ENCODE results near the gene FHOD3.
A peak's percentile ranks its signal among the peaks of the same experiment; 100 is the strongest.

Gene FHOD3

GRCh38 chr18:36281936-36282335 lies 15.6 kb upstream of the FHOD3 start:
- TF ChIP-seq, protein P1, sequence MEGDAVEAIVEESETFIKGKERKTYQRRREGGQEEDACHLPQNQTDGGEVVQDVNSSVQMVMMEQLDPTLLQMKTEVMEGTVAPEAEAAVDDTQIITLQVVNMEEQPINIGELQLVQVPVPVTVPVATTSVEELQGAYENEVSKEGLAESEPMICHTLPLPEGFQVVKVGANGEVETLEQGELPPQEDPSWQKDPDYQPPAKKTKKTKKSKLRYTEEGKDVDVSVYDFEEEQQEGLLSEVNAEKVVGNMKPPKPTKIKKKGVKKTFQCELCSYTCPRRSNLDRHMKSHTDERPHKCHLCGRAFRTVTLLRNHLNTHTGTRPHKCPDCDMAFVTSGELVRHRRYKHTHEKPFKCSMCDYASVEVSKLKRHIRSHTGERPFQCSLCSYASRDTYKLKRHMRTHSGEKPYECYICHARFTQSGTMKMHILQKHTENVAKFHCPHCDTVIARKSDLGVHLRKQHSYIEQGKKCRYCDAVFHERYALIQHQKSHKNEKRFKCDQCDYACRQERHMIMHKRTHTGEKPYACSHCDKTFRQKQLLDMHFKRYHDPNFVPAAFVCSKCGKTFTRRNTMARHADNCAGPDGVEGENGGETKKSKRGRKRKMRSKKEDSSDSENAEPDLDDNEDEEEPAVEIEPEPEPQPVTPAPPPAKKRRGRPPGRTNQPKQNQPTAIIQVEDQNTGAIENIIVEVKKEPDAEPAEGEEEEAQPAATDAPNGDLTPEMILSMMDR (IDR thresholded peaks at IDR 0.05; ENCODE audit: extremely low read depth, missing control alignments) = no peak
- DNase-seq (ENCODE audit: low spot score) = no peak

DNA sequence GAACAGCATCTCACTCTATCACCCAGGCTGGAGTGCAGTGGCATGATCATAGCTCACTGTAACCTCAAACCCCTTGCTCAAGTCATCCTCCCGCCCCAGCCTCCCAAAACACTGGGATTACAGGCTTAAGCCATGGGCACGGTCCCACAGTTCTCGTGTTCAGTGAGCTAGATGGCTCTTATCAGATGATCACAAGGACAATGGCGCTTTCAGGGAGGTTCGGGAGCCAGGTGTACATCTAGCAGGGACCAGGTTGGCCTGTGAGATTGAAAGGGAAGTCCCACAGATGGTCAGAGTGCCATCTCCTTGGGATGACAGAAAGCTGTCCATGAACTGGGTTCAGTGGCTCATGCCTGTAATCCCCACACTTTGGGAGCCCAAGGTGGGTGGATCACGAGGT lies 14.1 kb upstream of the FHOD3 start:
- no peak for DNase-seq (ENCODE audit: low spot score)
- TF ChIP-seq, protein P1 (IDR thresholded peaks at IDR 0.05; ENCODE audit: extremely low read depth, missing control alignments) = no peak

DNA sequence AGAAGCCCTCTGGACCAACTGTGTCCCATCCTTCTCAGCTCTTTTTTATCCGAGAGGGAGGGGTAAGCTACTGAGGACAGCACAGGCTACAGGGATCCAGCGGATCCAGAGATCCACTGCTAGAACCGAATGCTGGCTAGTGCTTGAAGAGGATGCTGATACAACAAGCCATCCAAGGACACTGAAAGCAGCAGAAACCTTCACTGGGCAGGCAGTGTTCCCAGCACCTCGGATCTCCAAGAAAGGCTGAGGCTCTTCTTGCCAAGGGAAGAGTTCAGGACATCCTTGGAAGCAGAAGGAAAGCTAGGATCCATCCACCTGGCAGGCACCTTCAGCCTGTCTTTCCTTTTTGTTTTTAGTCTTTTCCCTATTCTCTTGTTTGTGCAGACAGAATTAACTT lies 13.2 kb upstream of the FHOD3 start:
- no peak for DNase-seq (ENCODE audit: low spot score)
- TF ChIP-seq, protein P1 (IDR thresholded peaks at IDR 0.05; ENCODE audit: extremely low read depth, missing control alignments) = no peak

GRCh38 chr18:36284671-36285295 lies 12.7 kb upstream of the FHOD3 start:
- DNase-seq (ENCODE audit: low spot score) = peak; percentile 71
- TF ChIP-seq, protein P1 (IDR thresholded peaks at IDR 0.05; ENCODE audit: extremely low read depth, missing control alignments) = peak; percentile 52

GRCh38 chr18:36287653-36288052 lies 9.9 kb upstream of the FHOD3 start:
- DNase-seq (ENCODE audit: low spot score) = no peak
- TF ChIP-seq, protein P1 (IDR thresholded peaks at IDR 0.05; ENCODE audit: extremely low read depth, missing control alignments) = no peak

DNA sequence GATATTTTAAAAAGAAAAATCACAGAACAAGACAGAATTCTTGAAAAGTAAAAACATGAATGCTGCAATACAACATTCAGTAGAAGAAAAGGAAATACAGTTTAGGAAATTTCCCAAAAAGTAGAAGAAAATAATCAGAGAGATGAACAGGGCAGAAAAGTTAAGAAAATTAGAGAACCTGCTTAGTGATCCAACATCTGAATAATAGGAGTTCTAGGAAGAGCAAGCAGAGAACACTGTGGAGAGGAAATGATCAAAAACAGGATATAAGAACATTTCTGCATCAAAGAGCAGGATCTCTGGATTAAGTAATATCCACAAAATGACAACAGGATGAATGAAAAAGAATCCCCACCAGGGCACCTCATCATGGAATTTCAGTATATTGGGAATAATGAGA lies 8.8 kb upstream of the FHOD3 start:
- TF ChIP-seq, protein P1 (IDR thresholded peaks at IDR 0.05; ENCODE audit: extremely low read depth, missing control alignments) = no peak
- no peak for DNase-seq (ENCODE audit: low spot score)

GRCh38 chr18:36294031-36294430 lies 3.5 kb upstream of the FHOD3 start:
- no peak for DNase-seq (ENCODE audit: low spot score)
- TF ChIP-seq, protein P1 (IDR thresholded peaks at IDR 0.05; ENCODE audit: extremely low read depth, missing control alignments) = no peak

All from GM20000 (cell line).